Nephron (organoid): ENCODE measurements around the gene CLRN3.

Experiments used
- H3K27ac Mint-ChIP-seq, 3 experiments: 2 replicates each; pipeline ENCODE4 v1.8.0; 2020; ENCODE audit warnings: mixed read lengths in 3 of 3, mild to moderate bottlenecking in 2 of 3, moderate library complexity in 1 of 3
- H3K27me3 Mint-ChIP-seq: 2 replicates; pipeline ENCODE4 v1.8.0; 2021; ENCODE audit warnings: low read depth, mild to moderate bottlenecking, moderate library complexity, mixed read lengths
- H3K36me3 Mint-ChIP-seq: 2 replicates; pipeline ENCODE4 v1.8.0; 2020; ENCODE audit warnings: low read depth, mixed read lengths
- H3K4me1 Mint-ChIP-seq: 2 replicates; pipeline ENCODE4 v1.8.0; 2020; ENCODE audit warnings: mixed read lengths
- H3K4me3 Mint-ChIP-seq, 3 experiments: 2 replicates each; pipeline ENCODE4 v1.8.0; 2020; ENCODE audit warnings: mild to moderate bottlenecking in 3 of 3, mixed read lengths in 3 of 3, moderate library complexity in 2 of 3
- H3K9me3 Mint-ChIP-seq: 2 replicates; pipeline ENCODE4 v1.8.0; 2020; ENCODE audit warnings: mixed read lengths
- TF ChIP-seq, protein P1 (sequence below), 3 experiments: fragments of 200-600 bp; sonication (generic); IDR thresholded peaks; one replicate each; pipeline ENCODE4 v1.5.0; 2021; ENCODE audit warnings: antibody characterized with exemption in 3 of 3; ENCODE audit not compliant: unreplicated experiment in 3 of 3

The CLRN3 gene

DNA sequence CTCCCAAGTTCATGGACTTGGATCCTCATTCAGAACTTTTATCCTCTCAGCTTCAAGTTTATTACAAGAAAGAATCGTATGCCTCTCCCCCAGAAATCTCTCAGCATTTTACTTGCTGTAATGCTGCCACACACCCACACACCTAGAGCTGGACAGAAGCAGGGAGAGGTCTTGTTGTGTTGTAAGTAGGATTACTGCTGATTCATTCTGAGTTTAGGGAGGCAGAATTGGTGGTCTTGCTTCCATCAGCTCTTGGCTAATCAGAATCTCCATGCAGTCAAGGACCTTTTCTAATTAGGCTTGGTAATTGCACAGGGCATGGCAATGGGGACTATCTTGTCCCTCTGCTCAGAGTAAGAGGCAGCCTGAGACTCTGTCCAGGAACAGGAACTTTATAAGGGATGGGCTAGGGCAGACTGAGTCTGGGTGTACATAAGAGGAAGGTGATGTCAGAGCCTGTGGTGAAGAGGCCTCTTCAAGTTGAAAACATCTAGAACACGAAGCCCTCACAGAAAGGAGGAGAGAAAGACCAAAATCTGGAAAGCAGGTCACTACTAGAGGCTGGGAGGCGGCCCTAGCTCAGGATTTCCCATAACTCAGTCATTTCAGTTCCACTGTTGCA, 7.1 kb upstream of the CLRN3 start:
- TF ChIP-seq, protein P1, sequence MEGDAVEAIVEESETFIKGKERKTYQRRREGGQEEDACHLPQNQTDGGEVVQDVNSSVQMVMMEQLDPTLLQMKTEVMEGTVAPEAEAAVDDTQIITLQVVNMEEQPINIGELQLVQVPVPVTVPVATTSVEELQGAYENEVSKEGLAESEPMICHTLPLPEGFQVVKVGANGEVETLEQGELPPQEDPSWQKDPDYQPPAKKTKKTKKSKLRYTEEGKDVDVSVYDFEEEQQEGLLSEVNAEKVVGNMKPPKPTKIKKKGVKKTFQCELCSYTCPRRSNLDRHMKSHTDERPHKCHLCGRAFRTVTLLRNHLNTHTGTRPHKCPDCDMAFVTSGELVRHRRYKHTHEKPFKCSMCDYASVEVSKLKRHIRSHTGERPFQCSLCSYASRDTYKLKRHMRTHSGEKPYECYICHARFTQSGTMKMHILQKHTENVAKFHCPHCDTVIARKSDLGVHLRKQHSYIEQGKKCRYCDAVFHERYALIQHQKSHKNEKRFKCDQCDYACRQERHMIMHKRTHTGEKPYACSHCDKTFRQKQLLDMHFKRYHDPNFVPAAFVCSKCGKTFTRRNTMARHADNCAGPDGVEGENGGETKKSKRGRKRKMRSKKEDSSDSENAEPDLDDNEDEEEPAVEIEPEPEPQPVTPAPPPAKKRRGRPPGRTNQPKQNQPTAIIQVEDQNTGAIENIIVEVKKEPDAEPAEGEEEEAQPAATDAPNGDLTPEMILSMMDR (IDR thresholded peaks at IDR 0.05; ENCODE audit: unreplicated experiment in 3 of 3): no peak
- peak overlapping the region in 1 of 3 experiments; percentile 13 for H3K27ac Mint-ChIP-seq
- no peaks in the 10 kb centered on the region for H3K36me3 Mint-ChIP-seq
- H3K4me3 Mint-ChIP-seq: no peak overlapping the region
- peaks cover 8% of the 10 kb centered on the region for H3K4me1 Mint-ChIP-seq
- H3K9me3 Mint-ChIP-seq: peaks cover 6% of the 10 kb centered on the region
- no peaks in the 10 kb centered on the region for H3K27me3 Mint-ChIP-seq

DNA sequence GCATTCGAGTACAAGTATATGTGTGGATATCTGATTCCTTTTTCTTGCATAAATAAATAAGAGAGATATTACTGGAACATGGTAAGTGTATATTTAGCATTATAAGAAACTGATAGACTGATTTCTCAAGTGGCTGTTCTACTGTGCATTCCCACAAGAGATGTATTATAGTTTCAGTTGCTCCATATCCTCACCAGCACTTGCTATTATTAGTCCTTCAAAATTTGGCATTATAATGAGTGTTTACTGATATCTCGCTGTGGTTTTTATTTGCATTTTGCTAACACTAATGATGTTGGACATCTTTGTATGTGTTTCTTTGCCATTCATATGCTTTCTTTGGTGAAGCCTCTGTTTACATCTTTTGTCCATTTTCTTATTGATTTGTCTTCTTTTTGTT, 4.4 kb upstream of the CLRN3 start:
- H3K27me3 Mint-ChIP-seq: no peaks in the 10 kb centered on the region
- no peaks in the 10 kb centered on the region for H3K36me3 Mint-ChIP-seq
- no peak overlapping the region for H3K27ac Mint-ChIP-seq
- TF ChIP-seq, protein P1 (IDR thresholded peaks at IDR 0.05; ENCODE audit: unreplicated experiment in 3 of 3): no peak
- H3K4me1 Mint-ChIP-seq: peaks cover 8% of the 10 kb centered on the region
- H3K9me3 Mint-ChIP-seq: peaks cover 6% of the 10 kb centered on the region
- H3K4me3 Mint-ChIP-seq: no peak overlapping the region

DNA sequence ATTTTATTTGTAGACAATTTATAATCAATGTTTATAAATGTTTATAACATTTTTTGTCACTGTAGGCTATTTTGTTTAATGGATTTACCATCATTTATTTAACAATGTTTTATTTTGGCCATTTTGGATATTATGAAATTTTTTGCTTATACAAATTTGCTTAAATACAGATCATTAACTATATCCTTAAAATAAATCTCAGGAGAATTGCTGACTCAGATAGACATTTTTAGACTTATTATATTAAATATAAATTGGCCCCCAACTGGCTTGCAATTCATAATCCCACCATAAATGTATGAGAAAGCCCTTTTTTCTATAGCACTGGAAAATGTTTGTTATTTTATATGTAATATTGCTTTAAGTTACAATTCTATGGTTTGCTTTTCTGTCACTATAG, 3.8 kb upstream of the CLRN3 start:
- Mint-ChIP-seq H3K27me3 (no peaks in the 10 kb centered on the region), H3K9me3 (peaks cover 6% of the 10 kb centered on the region), H3K36me3 (no peaks in the 10 kb centered on the region), H3K27ac (no peak overlapping the region), H3K4me3 (no peak overlapping the region), H3K4me1 (peaks cover 8% of the 10 kb centered on the region)
- TF ChIP-seq, protein P1 (IDR thresholded peaks at IDR 0.05; ENCODE audit: unreplicated experiment in 3 of 3): no peak

DNA sequence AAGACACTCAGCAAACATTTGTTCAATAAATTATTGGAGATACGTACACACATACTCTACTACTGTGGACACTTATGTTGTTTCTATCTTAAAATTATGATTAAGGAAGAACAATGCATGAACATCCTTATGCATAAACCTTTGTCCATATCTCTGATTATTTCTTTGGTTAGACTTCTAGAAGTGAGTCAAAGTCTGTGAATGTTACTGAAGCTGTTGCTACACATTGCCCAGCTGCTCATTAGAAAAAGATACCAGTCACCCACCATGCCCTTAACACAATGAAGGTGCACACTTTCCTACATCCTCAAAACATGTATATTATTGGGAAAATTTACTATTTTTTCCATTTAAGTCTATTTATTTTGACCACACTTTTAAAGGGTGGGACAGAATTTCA, 1.4 kb upstream of the CLRN3 start:
- Mint-ChIP-seq H3K9me3 (peaks cover 6% of the 10 kb centered on the region), H3K4me1 (no peaks in the 10 kb centered on the region), H3K4me3 (no peak overlapping the region), H3K27me3 (no peaks in the 10 kb centered on the region), H3K27ac (no peak overlapping the region), H3K36me3 (no peaks in the 10 kb centered on the region)
- TF ChIP-seq, protein P1 (IDR thresholded peaks at IDR 0.05; ENCODE audit: unreplicated experiment in 3 of 3): no peak

DNA sequence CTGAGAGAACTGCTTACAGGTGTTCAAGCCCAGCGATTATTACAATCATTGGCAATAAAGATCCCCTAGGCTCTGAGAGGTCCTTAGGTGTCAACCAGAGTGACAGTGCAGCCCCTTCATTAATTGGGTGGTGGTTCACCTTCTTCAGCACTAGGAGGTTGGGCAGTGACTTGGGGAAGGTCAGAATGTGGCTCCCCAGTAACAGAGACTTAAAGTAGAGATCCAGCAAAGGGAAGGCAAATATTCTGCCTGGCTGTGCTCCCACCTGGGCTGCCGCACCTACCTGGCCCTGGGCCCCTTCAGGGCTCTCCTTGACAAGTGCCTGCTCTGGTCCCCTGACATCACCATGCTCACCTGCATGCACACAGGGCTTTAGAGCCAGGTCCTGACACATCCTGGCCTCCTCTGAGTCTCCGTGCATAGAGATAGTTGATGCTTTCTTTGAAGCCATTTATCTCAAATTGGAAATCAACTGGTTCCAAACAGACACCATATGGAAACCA, 1.9 kb downstream of the CLRN3 start:
- H3K9me3 Mint-ChIP-seq: no peaks in the 10 kb centered on the region
- no peak overlapping the region for H3K27ac Mint-ChIP-seq
- peaks cover 16% of the 10 kb centered on the region for H3K27me3 Mint-ChIP-seq
- H3K4me3 Mint-ChIP-seq: peak overlapping the region in 2 of 3 experiments; percentile 62 to 71
- TF ChIP-seq, protein P1 (IDR thresholded peaks at IDR 0.05; ENCODE audit: unreplicated experiment in 3 of 3): no peak
- H3K36me3 Mint-ChIP-seq: no peaks in the 10 kb centered on the region
- peaks cover 8% of the 10 kb centered on the region for H3K4me1 Mint-ChIP-seq

DNA sequence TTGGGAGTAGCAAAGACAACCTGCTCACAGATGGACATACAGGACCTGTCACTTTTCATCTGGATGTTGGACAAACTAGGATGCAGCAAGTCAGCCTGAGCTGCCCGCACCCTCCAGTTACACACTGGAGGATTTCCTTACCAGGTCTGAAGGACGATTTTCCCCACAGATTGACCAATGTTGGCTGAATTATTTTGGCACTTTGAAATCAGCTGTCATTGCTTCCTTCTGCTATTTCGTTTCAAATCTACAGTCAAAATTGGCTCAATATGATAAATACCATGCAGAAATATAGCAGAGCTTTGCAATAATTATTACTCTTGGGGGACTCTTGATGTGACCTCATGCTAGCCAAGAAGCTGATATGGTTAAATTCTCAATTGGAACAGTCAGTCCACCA, 2.5 kb downstream of the CLRN3 start:
- no peak overlapping the region for H3K4me3 Mint-ChIP-seq
- TF ChIP-seq, protein P1 (IDR thresholded peaks at IDR 0.05; ENCODE audit: unreplicated experiment in 3 of 3): no peak

More for the DNA sequence above, 2.5 kb downstream of the CLRN3 start:
- H3K4me1 Mint-ChIP-seq: peaks cover 8% of the 10 kb centered on the region
- H3K36me3 Mint-ChIP-seq: no peaks in the 10 kb centered on the region
- H3K27ac Mint-ChIP-seq: no peak overlapping the region
- peaks cover 16% of the 10 kb centered on the region for H3K27me3 Mint-ChIP-seq
- no peaks in the 10 kb centered on the region for H3K9me3 Mint-ChIP-seq
